Right atrium auricular region (tissue), 2 donors: ENCODE data around the gene KCNMA1. TPM values are rescaled to one million over a fixed set of nuclear protein-coding genes. Genes with fewer than 3 reads are reported as not detected.
"Not testable (repeated sequence)": the region's sequence is repeated elsewhere in the genome, so short reads cannot be mapped to it uniquely, and the experiment has no call there.

Experiments
- DNase-seq: peaks from one replicate; pipeline ENCODE4 v3.0.0-alpha.2; 2019; ENCODE audit warnings: low spot score
- H3K27ac ChIP-seq, 2 donors: fragments of 200-600 bp; sonication (generic); 1 replicate in 1 of 2; 2 replicates in 1 of 2; pipeline ENCODE4 v1.5.1; 2016 to 2019
- H3K27me3 ChIP-seq, 2 donors: fragments of 200-600 bp; sonication (generic); one replicate each; pipeline versions ENCODE4 v1.5.1 to v1.6.0; 2017 to 2019
- H3K36me3 ChIP-seq: fragments of 200-600 bp; sonication (generic); one replicate; pipeline ENCODE4 v1.5.1; 2016
- H3K4me1 ChIP-seq, 2 donors: fragments of 200-600 bp; sonication (generic); one replicate each; pipeline versions ENCODE4 v1.5.1 to v1.6.0; 2017 to 2019
- H3K4me3 ChIP-seq, 2 donors: fragments of 200-600 bp; sonication (generic); 1 replicate in 1 of 2; 2 replicates in 1 of 2; pipeline ENCODE4 v1.5.1; 2017 to 2019; ENCODE audit warnings: mild to moderate bottlenecking in 1 of 2, moderate library complexity in 1 of 2
- H3K9me3 ChIP-seq, 2 donors: fragments of 200-600 bp; sonication (generic); one replicate each; pipeline ENCODE4 v1.5.1; 2019
- total RNA-seq, 2 donors: library from RNA; depleted of rRNA; stranded (reverse); fragments of >200 nt; gene quantifications; one replicate each; pipeline ENCODE4 v1.1.0, GENCODE V29; 2016
- TF ChIP-seq, protein P1 (sequence below), 2 donors: fragments of 200-600 bp; sonication (generic); IDR thresholded peaks; one replicate each; pipeline ENCODE4 v1.5.1; 2019; ENCODE audit warnings: antibody characterized with exemption in 2 of 2

KCNMA1 gene
- total RNA-seq, 2 donors from 2014 or later = 2.3 to 3.5 TPM

- Histone ChIP-seq H3K27ac (peak overlapping the region in 1 of 2 donors; percentile 10), H3K36me3 (no peaks in the 10 kb centered on the region), H3K4me1 (no peaks in the 10 kb centered on the region), H3K9me3 (no peaks in the 10 kb centered on the region), H3K4me3 (no peak overlapping the region), H3K27me3 (no peaks in the 10 kb centered on the region)
- no peak for DNase-seq
- TF ChIP-seq, protein P1, sequence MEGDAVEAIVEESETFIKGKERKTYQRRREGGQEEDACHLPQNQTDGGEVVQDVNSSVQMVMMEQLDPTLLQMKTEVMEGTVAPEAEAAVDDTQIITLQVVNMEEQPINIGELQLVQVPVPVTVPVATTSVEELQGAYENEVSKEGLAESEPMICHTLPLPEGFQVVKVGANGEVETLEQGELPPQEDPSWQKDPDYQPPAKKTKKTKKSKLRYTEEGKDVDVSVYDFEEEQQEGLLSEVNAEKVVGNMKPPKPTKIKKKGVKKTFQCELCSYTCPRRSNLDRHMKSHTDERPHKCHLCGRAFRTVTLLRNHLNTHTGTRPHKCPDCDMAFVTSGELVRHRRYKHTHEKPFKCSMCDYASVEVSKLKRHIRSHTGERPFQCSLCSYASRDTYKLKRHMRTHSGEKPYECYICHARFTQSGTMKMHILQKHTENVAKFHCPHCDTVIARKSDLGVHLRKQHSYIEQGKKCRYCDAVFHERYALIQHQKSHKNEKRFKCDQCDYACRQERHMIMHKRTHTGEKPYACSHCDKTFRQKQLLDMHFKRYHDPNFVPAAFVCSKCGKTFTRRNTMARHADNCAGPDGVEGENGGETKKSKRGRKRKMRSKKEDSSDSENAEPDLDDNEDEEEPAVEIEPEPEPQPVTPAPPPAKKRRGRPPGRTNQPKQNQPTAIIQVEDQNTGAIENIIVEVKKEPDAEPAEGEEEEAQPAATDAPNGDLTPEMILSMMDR (IDR thresholded peaks at IDR 0.05) = no peak
Measured at GRCh38 chr10:77590344-77591237, 47.0 kb downstream of the KCNMA1 start.

GRCh38 chr10:77589703-77590102 is 47.9 kb downstream of the KCNMA1 start:
- H3K27ac ChIP-seq, DNase-seq, H3K9me3 ChIP-seq, H3K36me3 ChIP-seq, H3K4me1 ChIP-seq, H3K27me3 ChIP-seq, H3K4me3 ChIP-seq: not testable (repeated sequence)

- H3K27me3 ChIP-seq = no peaks in the 10 kb centered on the region
- H3K4me1 ChIP-seq = no peaks in the 10 kb centered on the region
- H3K4me3 ChIP-seq = no peak overlapping the region
- DNase-seq = no peak
- no peaks in the 10 kb centered on the region for H3K9me3 ChIP-seq
- H3K36me3 ChIP-seq = no peaks in the 10 kb centered on the region
- H3K27ac ChIP-seq = no peak overlapping the region
- TF ChIP-seq, protein P1 (IDR thresholded peaks at IDR 0.05) = no peak
Measured at GRCh38 chr10:77588886-77589285, 48.7 kb downstream of the KCNMA1 start.

DNA sequence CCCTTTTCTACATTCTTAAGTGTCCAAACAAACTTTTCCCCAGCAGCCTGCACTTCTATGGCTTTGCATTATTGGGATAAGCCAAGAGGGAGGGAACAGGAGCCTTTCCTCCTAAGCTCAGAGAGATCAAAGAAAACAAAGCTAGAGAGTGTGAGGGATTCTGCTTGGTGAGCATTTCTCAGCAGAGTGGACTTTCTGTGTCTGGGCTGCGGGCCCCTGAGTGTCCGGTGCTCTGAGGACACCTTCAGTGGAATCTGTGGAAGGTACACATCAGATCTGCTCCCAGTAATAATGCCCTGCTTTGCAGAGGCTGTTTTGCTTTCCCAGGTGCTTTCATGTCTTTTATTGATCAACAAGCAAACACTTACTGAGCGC is 50.2 kb downstream of the KCNMA1 start:
- Histone ChIP-seq H3K9me3 (no peaks in the 10 kb centered on the region), H3K4me1 (no peaks in the 10 kb centered on the region), H3K4me3 (no peak overlapping the region), H3K36me3 (no peaks in the 10 kb centered on the region), H3K27ac (no peak overlapping the region), H3K27me3 (no peaks in the 10 kb centered on the region)
- DNase-seq = no peak
- TF ChIP-seq, protein P1 (IDR thresholded peaks at IDR 0.05) = no peak

DNA sequence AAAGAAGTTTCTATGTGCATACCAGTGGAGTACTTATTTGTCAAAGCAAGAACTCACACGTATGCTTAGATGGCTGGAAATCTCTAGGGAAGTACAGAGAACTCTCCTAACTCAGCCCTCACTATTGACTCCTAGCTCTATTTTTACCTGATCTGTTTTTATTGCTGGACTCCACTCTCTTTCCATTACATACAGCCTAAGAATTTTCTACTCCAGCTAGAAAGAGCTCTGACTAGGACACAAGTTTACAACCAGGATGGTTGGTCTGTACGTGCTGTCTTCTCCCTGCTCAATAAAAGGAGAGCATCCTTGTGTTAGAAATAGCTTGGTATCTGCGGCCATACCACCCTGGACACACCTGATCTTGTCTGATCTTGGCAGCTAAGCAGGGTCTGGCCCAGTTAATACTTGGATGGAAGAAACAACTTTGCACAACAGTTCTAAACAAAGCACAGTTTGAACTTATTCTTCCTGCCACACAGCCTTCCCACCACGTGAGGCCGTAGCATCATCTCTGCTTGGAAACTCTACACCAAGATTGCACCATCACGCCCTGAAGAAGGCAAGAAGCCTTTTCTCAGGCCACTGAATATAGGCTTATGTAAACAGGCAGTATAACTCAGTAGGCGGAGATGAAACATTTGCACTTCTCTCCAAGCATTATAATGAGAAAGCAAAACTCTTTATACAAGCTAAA is 50.7 kb downstream of the KCNMA1 start:
- Histone ChIP-seq H3K27me3 (no peaks in the 10 kb centered on the region), H3K4me3 (no peak overlapping the region), H3K9me3 (no peaks in the 10 kb centered on the region), H3K27ac (no peak overlapping the region), H3K4me1 (no peaks in the 10 kb centered on the region), H3K36me3 (no peaks in the 10 kb centered on the region)
- TF ChIP-seq, protein P1 (IDR thresholded peaks at IDR 0.05) = no peak
- DNase-seq = no peak

- no peak overlapping the region for H3K4me3 ChIP-seq
- no peaks in the 10 kb centered on the region for H3K9me3 ChIP-seq
- no peaks in the 10 kb centered on the region for H3K4me1 ChIP-seq
- no peaks in the 10 kb centered on the region for H3K27me3 ChIP-seq
- H3K27ac ChIP-seq = no peak overlapping the region
- no peaks in the 10 kb centered on the region for H3K36me3 ChIP-seq
- TF ChIP-seq, protein P1 (IDR thresholded peaks at IDR 0.05) = no peak
- no peak for DNase-seq
Measured at GRCh38 chr10:77584938-77585337, 52.7 kb downstream of the KCNMA1 start.
